ENCODE measurements around the gene MALRD1. TPM values are rescaled to one million over a fixed set of nuclear protein-coding genes. Genes with fewer than 3 reads are reported as not detected.

Gene MALRD1
- total and polyA plus RNA-seq, 2 of the 8 experiments (the other 6 are each of a cell fraction or from before 2014, with no cell fraction given): 0.32 to 0.35 TPM

DNA sequence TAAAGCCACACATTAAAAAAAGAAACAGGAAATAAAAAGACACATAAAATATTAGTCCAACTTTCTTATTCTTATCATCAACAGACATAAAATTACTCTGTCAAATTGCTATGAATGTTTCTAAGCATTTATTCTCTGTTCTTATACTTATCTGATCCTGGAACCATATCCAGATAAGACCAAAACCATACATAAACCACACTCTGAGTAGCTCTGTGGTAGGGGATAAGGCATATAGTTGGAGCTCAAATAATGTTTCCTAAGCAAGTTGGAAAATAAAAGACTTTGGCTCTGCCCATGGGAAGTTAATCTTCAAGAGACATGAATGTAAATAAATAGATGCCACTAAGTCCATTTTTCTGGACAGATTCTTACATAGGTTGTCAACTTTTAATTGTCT is 664.6 kb downstream of the MALRD1 start:
- no peak overlapping the region for H2BK12ac ChIP-seq (ENCODE audit: low read depth, low read length)
- no peak overlapping the region for H2BK5ac ChIP-seq (ENCODE audit: low read depth, low read length)
- no peaks in the 10 kb centered on the region for H3K79me2 ChIP-seq (ENCODE audit: control insufficient read depth in 1 of 2, insufficient read depth in 2 of 2, low read length in 2 of 2)
- no peak for DNase-seq (ENCODE audit: low read depth in 1 of 2, low spot score in 2 of 2)
- no peak overlapping the region for H3K27ac ChIP-seq (ENCODE audit: low read depth, low read length)
- ChIA-PET CTCF (ENCODE audit: partially characterized antibody) (interaction anchor here (0.6 to 1.0 kb wide), 3 partner anchors 12 to 926 kb away, joined by 3 to 5 read pairs (median 5); no protein-coding TSS in a partner anchor), POLR2A (ENCODE audit: partially characterized antibody) (no interaction called here)
- no peak overlapping the region for H3K18ac ChIP-seq (ENCODE audit: extremely low read depth, low read length)
- no peaks in the 10 kb centered on the region for H3K27me3 ChIP-seq (replicated peaks in 1 of 4; ENCODE audit: control insufficient read depth in 3 of 4, extremely low read depth in 1 of 4, insufficient read depth in 3 of 4, low read length in 3 of 4)
- no peak overlapping the region for H3K23ac ChIP-seq (ENCODE audit: insufficient read length)
- H2AK5ac ChIP-seq (ENCODE audit: low read depth, low read length): no peak overlapping the region
- no peaks in the 10 kb centered on the region for H4K20me1 ChIP-seq (replicated peaks in 1 of 2; ENCODE audit: control insufficient read depth in 1 of 2, insufficient read depth in 2 of 2, low read length in 2 of 2)
- H4K8ac ChIP-seq (ENCODE audit: extremely low read depth, insufficient read depth, low read length): no peak overlapping the region
- no peaks in the 10 kb centered on the region for H3K79me1 ChIP-seq (ENCODE audit: low read depth, low read length)
- H3K56ac ChIP-seq (replicated peaks; ENCODE audit: insufficient read length, low read depth, low read length): no peak overlapping the region
- H3K36me3 ChIP-seq (ENCODE audit: control insufficient read depth in 2 of 4, insufficient read depth in 4 of 4, low read length in 3 of 4): no peaks in the 10 kb centered on the region; a peak in 1 of 8 replicates
- H3K9ac ChIP-seq (replicated peaks in 1 of 4; ENCODE audit: extremely low read depth in 1 of 4, low read depth in 3 of 4, low read length in 3 of 4): no peak overlapping the region
- no peak overlapping the region for H2BK15ac ChIP-seq (ENCODE audit: low read length)
- H2BK20ac ChIP-seq (ENCODE audit: low read length): no peak overlapping the region
- H3K4me2 ChIP-seq (ENCODE audit: insufficient read depth in 1 of 2, low read depth in 2 of 2, low read length in 2 of 2): no peak overlapping the region
- no peak overlapping the region for H3K4me3 ChIP-seq (ENCODE audit: extremely low read depth in 1 of 4, insufficient read depth in 2 of 4, low read depth in 3 of 4, low read length in 4 of 4)
- H3K4me1 ChIP-seq (replicated peaks in 1 of 4; ENCODE audit: control insufficient read depth in 3 of 4, insufficient read depth in 4 of 4, low read length in 3 of 4): no peaks in the 10 kb centered on the region
- no peak for TF ChIP-seq JUN (IDR thresholded peaks at IDR 0.05; ENCODE audit: low read depth, low read length)
- TF ChIP-seq TBP (IDR thresholded peaks at IDR 0.05; ENCODE audit: low read depth, low read length): no peak
- H4K5ac ChIP-seq (ENCODE audit: insufficient read length, low read depth, low read length): no peak overlapping the region
- H2AFZ ChIP-seq (ENCODE audit: low read length): no peak overlapping the region
- no peak overlapping the region for H3K14ac ChIP-seq (ENCODE audit: insufficient read length)
- H4K91ac ChIP-seq (replicated peaks; ENCODE audit: insufficient read length, low read length): no peak overlapping the region
- FAIRE-seq: no peak
- peaks cover 5 to 10% of the 10 kb centered on the region in 2 experiments; a peak in 1 of 4 replicates for H3K9me3 ChIP-seq (ENCODE audit: insufficient read depth in 2 of 2, low read depth in 1 of 2, low read length in 1 of 2)
- no peaks in the 10 kb centered on the region for H3K23me2 ChIP-seq (ENCODE audit: low read depth, low read length)
- H2BK120ac ChIP-seq (replicated peaks; ENCODE audit: low read depth, low read length): no peak overlapping the region
- H3K4ac ChIP-seq (replicated peaks; ENCODE audit: insufficient read length, low read depth, low read length): no peak overlapping the region
